Fibroblast of mammary gland (primary cell): ENCODE measurements around the gene IQCK.
A peak's percentile ranks its signal among the peaks of the same experiment; 100 is the strongest.

ENCODE experiments used
- DNase-seq: peaks from one replicate; pipeline ENCODE4 v3.0.0-alpha.2; 2010; ENCODE audit warnings: low read depth
- H3K4me3 ChIP-seq: 2 replicates; pipeline ENCODE4 v1.5.1; 2011; ENCODE audit warnings: low read depth, mild to moderate bottlenecking, low read length, moderate library complexity; ENCODE audit not compliant: control insufficient read depth
- TF ChIP-seq, protein P1 (sequence below): conservative IDR thresholded peaks from 2 replicates; pipeline ENCODE4 v1.5.1; 2011; ENCODE audit warnings: low read depth, low read length, inconsistent platforms; ENCODE audit not compliant: control insufficient read depth, insufficient read depth

Gene IQCK

DNA sequence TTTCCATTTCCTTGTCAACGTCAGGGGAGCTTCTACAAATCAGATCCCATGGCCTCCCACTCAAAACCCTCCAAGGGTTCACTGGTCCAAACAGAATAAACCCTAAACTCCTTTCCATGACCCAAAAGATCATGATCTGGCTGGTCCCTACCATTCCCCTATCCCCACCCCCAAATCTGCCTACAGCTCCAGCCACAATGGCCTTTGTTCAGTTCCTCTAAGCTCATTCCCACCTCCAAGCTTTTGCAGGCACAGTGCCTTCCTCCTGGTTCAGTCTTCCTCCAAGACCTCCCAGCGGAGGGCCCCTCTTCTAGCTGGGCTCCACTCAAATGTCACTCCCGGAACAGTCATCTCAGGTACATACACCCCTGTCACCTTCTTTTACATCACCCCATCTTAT lies 164.6 kb downstream of the IQCK start:
- TF ChIP-seq, protein P1, sequence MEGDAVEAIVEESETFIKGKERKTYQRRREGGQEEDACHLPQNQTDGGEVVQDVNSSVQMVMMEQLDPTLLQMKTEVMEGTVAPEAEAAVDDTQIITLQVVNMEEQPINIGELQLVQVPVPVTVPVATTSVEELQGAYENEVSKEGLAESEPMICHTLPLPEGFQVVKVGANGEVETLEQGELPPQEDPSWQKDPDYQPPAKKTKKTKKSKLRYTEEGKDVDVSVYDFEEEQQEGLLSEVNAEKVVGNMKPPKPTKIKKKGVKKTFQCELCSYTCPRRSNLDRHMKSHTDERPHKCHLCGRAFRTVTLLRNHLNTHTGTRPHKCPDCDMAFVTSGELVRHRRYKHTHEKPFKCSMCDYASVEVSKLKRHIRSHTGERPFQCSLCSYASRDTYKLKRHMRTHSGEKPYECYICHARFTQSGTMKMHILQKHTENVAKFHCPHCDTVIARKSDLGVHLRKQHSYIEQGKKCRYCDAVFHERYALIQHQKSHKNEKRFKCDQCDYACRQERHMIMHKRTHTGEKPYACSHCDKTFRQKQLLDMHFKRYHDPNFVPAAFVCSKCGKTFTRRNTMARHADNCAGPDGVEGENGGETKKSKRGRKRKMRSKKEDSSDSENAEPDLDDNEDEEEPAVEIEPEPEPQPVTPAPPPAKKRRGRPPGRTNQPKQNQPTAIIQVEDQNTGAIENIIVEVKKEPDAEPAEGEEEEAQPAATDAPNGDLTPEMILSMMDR: no peak
- DNase-seq: no peak
- H3K4me3 ChIP-seq: no peak overlapping the region

DNA sequence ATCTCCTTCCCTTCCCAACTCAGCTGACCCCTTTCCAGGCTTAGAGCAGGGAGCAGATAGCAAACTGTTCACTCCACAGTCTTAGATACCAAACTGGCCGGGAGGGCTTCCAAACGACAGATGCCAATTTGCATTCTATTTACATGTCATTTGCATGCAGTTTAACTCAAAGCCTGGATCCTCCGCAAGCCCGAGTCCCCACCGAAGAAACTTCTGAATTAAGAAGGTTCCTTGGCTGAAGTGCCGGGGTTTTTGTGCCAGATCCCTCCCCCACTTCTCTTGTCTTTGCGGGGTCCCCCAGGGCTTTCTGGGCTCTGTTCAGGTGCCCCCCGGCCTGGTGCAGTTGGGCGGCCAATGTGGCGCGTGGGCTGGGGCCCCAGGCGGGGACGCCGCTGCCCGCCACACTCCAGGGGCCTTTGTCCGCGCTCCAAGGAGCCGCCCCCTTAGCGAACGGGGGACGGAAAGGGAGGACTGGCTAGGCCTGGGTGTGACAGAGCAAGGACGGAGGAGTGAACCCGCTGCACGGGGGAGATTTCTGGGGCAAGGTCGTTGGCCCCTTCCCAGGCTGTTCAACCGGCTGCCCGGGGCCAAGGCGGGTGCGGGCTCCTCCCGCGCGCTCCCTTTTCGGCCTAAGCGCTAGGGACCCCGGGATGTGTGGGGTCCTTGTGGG lies 165.4 kb downstream of the IQCK start:
- no peak for DNase-seq
- TF ChIP-seq, protein P1: no peak
- H3K4me3 ChIP-seq: peak overlapping the region; percentile 7

DNA sequence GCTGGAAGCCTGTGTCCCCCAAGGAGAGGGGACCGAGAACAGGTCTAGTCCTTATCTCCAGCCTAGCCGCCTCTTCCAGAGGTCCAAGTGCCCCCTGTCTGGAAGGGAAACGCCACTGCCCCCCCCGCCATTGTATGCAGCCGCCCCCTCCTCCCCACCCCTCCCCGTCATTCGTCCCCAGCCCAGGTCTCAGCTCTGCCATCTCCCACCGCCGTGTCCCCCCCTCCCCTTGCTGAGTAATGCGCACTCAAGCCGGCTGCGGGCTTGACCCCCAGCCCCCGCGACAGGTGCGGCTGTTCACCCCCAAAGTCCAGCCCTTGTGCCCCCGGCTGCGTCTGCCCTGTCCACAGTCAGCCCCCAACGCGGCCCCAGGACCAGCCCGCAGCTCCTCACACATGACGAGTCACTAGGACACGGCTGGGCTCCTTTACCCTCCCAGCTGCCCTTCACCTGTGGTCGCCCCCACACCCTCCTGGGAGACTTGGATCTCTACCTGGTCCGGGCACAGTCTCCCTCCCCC lies 166.0 kb downstream of the IQCK start:
- TF ChIP-seq, protein P1: no peak
- peak overlapping the region; percentile 37 for H3K4me3 ChIP-seq
- no peak for DNase-seq

DNA sequence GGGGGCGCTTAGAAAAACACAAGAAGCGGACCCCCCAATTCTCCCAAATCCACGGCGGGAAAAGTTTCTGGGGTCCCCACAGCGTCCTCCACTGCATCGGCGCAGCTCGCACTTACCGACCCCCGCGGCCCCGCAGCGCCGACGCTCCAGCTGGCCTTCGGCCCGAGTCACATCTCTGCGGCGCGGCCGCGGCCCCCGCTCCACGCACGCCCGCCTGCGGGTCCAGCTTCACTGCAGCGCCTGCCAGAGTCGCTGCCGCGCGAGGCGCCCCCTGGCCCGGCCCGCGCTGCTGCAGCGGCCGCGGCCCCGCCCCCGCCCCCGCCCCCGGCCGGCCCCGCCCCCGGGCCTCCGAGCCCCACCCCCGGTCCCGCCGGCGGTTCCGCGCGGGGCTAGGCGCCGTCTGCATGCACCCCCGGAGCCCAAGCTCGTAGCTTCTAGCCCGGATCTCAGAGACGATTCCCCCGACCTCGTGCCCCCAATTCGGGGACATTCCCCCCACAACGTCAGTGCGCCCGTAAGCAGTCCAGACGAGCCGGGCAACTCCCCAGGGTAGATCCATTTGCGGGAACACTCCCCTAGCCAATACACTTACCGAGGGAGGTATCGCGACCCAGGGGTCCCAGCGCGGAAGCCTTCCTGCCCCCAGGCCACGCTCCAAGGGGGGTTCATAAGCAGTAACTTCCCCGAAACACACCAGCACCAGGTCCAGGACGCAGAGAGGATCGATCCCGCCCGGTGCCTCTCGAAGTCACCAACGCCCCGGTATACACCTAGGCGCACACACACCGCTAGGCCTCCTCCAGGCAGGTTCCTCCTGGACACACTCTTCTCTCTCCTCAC lies 166.8 kb downstream of the IQCK start, which contains the start of gene GPRC5B:
Gene GPRC5B (minus strand): TSS at position 238 of the 840 bp plus-strand sequence. CDS start 12,003 bp downstream, outside the sequence.
- H3K4me3 ChIP-seq: peak within 1 kb of the TSS; percentile 53
- TF ChIP-seq, protein P1: no peak
- DNase-seq: no peak

DNA sequence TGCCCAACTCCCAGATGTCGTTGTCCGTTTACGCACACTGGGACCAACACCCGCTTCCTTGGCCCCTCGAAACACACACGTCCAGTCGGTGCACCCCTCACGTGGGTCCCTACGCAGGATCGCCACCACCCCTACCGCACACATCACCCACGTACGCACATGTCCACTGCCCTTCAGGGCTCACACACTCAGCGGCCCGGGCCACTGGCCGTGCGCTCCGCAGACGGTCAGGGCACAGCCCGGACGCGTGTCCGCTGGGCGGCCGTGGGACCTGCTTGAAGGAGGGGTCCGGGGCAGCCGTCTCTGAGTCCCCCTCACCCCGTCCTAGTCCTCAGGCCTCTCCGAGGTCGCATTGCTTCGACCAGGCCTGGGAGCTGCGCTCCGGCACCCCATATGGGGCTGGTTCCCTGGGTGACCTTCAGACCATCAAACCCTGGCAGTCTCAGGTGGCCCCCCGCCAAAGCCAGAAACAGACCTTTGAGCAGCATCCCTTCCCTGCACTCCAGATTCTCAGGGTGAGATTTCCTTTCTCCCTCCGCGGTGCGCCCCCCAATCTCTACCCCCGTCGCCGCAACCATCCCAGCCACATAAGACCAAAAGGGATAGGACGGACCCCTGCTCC lies 167.5 kb downstream of the IQCK start:
- TF ChIP-seq, protein P1: no peak
- H3K4me3 ChIP-seq: peak overlapping the region; percentile 53
- DNase-seq: no peak

DNA sequence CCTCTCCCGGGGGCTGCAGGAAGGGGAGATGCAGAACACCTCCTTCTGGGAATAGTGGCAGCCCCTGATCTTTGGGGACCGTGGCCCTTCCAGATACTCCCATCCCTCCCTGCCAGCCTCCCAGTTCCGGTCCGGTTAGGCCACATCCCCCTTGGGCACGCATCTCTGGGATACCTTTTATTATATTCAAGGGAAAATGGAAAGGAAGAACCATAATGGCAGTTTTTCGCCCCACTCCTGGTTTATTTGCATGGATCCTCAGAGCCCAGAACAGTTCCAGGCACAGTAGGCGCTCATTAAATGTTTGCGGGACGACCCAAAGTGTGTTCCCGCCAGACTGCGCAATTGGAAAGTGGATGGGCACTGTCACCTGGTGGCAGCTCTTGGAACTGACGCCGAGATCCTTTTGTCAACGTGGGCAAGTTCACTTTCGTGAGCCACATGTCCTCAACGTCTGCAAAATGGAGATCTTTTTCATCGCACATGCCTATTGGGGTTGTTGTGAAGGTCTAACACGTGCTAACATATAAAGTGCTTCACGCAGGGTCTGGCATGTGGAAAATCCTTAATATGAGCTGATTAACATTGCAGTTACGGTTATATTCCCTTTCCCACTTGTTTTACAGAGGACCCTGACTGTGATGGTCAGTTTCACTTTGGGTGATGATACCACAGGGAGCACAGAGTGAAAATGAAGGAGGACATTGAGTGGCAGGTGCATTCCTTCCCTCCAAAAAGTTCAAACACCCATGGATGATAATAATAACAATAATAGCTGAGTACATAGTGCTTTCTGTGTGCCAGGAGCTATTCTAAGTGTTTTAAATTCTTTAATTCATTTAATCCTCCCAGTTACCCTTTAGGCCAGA lies 168.2 kb downstream of the IQCK start:
- TF ChIP-seq, protein P1: peak; percentile 100
- no peak overlapping the region for H3K4me3 ChIP-seq
- DNase-seq: peak; percentile 80
